SK-N-SH treated with all-trans-retinoic acid at 6 μM for 48 hours (cell line): ENCODE data around the gene SOS1.

ENCODE experiments used
- ARNTL ChIP-seq: fragments of 450-650 bp; formaldehyde crosslinking; IDR thresholded peaks from 2 replicates; pipeline ENCODE4 v1.5.0; 2020; ENCODE audit warnings: low read depth, mild to moderate bottlenecking, moderate library complexity, borderline replicate concordance
- CSDC2 ChIP-seq: fragments of 250-450 bp; sonication (Bioruptor Pico); IDR thresholded peaks from 2 replicates; pipeline ENCODE4 v1.5.0; 2020; ENCODE audit warnings: mild to moderate bottlenecking, moderate library complexity
- ESRRG ChIP-seq: fragments of 250-450 bp; sonication (Bioruptor Pico); IDR thresholded peaks from 2 replicates; pipeline ENCODE4 v1.6.1; 2021; ENCODE audit warnings: mild to moderate bottlenecking
- TF ChIP-seq, protein P1 (sequence below): fragments of 250-450 bp; sonication (Bioruptor Pico); IDR thresholded peaks from 2 replicates; pipeline ENCODE4 v1.5.1; 2021; ENCODE audit warnings: mild to moderate bottlenecking, moderate library complexity
- TF ChIP-seq, protein P2 (sequence below): fragments of 250-450 bp; sonication (Bioruptor Pico); IDR thresholded peaks from 2 replicates; pipeline ENCODE4 v1.5.1; 2020; ENCODE audit warnings: low read depth, mild to moderate bottlenecking, moderate library complexity

DNA sequence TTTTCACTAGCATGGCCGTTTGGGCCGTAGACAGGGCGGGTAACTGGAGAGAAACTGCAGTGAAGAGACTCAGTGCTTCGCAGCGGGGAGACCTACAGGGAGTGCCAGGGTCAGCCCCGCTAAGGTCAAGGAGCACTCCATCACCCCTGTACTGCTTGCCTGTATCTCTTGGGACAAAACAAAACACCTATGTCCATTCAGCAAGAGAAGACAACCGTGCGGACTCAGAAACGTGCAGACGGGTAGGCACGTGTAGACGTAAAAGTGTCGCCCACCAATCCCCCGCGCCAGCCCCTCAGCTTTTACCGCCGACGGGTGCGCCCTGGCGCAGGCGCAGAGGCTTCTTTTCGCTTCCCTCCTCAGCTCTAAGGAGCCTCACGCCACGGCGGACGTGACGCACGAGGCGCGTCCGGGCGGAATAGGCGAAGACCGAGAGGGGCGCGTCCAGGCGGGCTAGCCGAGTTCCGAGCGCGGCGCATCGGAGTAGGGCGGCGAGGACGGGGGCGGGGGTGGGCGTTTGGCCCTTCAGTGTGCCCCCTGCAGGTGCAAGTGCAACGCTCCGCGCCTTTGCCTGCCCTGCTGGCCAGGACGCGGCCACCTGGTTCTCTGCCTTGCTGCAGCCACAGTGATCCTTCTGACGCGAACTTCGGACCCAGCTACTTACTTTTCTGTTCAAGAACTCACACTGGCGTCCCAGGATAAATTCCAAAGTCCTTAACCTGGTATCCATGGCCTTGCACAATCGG is 3.3 kb upstream of the SOS1 start:
- TF ChIP-seq, protein P1, sequence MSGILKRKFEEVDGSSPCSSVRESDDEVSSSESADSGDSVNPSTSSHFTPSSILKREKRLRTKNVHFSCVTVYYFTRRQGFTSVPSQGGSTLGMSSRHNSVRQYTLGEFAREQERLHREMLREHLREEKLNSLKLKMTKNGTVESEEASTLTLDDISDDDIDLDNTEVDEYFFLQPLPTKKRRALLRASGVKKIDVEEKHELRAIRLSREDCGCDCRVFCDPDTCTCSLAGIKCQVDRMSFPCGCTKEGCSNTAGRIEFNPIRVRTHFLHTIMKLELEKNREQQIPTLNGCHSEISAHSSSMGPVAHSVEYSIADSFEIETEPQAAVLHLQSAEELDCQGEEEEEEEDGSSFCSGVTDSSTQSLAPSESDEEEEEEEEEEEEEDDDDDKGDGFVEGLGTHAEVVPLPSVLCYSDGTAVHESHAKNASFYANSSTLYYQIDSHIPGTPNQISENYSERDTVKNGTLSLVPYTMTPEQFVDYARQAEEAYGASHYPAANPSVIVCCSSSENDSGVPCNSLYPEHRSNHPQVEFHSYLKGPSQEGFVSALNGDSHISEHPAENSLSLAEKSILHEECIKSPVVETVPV, result no peak
- no peak for TF ChIP-seq CSDC2 (CRISPR knock-in tag)
- no peak; the same call in 1 of the 2 replicates for TF ChIP-seq ARNTL (CRISPR knock-in tag)
- TF ChIP-seq ESRRG, result no peak
- TF ChIP-seq, protein P2, sequence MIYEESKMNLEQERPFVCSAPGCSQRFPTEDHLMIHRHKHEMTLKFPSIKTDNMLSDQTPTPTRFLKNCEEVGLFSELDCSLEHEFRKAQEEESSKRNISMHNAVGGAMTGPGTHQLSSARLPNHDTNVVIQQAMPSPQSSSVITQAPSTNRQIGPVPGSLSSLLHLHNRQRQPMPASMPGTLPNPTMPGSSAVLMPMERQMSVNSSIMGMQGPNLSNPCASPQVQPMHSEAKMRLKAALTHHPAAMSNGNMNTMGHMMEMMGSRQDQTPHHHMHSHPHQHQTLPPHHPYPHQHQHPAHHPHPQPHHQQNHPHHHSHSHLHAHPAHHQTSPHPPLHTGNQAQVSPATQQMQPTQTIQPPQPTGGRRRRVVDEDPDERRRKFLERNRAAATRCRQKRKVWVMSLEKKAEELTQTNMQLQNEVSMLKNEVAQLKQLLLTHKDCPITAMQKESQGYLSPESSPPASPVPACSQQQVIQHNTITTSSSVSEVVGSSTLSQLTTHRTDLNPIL (CRISPR knock-in tag), result no peak
